Testis (tissue), 2 donors: ENCODE data around the gene KLHL21.

Source experiments
- POLR2A ChIP-seq: fragments of 450-650 bp; IDR thresholded peaks from one replicate; pipeline ENCODE4 v1.6.1; 2017; ENCODE audit warnings: antibody characterized with exemption, mild to moderate bottlenecking, moderate library complexity
- TF ChIP-seq, protein P1 (sequence below), 3 experiments: fragments of 450-650 bp in 2 of 3; fragments of 200-600 bp in 1 of 3; sonication (generic) in 1 of 3; IDR thresholded peaks; one replicate each; pipeline ENCODE4 v1.5.1; 2016 to 2019; ENCODE audit warnings: antibody characterized with exemption in 3 of 3, mild to moderate bottlenecking in 2 of 3, moderate library complexity in 1 of 3

DNA sequence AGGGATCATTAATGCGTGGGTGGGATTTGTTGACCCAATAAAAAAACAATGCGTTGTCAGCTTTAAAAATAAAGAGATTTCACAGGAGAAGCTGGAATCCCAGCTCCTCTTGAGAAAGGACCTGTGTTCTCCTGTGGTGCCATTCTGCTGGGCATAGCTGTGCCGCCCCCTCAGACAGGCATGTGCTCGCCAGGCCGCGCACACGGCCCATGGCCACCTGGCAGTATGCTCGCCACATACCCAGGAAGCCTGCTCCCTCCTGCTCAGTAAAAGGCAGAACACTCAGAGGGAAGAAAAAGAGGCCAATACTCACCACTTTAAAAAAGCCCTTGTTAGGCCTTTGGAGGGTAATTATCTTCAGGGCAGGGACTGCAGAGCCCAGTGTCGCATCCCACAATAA lies 35.1 kb upstream of the KLHL21 start:
- TF ChIP-seq, protein P1, sequence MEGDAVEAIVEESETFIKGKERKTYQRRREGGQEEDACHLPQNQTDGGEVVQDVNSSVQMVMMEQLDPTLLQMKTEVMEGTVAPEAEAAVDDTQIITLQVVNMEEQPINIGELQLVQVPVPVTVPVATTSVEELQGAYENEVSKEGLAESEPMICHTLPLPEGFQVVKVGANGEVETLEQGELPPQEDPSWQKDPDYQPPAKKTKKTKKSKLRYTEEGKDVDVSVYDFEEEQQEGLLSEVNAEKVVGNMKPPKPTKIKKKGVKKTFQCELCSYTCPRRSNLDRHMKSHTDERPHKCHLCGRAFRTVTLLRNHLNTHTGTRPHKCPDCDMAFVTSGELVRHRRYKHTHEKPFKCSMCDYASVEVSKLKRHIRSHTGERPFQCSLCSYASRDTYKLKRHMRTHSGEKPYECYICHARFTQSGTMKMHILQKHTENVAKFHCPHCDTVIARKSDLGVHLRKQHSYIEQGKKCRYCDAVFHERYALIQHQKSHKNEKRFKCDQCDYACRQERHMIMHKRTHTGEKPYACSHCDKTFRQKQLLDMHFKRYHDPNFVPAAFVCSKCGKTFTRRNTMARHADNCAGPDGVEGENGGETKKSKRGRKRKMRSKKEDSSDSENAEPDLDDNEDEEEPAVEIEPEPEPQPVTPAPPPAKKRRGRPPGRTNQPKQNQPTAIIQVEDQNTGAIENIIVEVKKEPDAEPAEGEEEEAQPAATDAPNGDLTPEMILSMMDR (IDR thresholded peaks at IDR 0.05): no peak
- no peak for TF ChIP-seq POLR2A
